Measurements from ENCODE around the gene OR5B12.

OR5B12 gene

GRCh38 chr11:58394195-58394594 lies 47.8 kb downstream of the OR5B12 start:
- no peak overlapping the region for H3K27ac ChIP-seq
- H3K9ac ChIP-seq (ENCODE audit: insufficient read length), result no peak overlapping the region
- H3K36me3 ChIP-seq (ENCODE audit: insufficient read depth, low read length), result no peaks in the 10 kb centered on the region
- DNase-seq (ENCODE audit: low read depth, low spot score), result no peak
- no peaks in the 10 kb centered on the region for H3K9me3 ChIP-seq (ENCODE audit: low read depth, low read length)
- TF ChIP-seq POLR2AphosphoS5 (IDR thresholded peaks at IDR 0.05; ENCODE audit: borderline replicate concordance, low read depth, low read length) (no peak), FOXP2 (optimal IDR thresholded peaks at IDR 0.05; ENCODE audit: control extremely low read depth, extremely low read length, insufficient read depth) (no peak), EZH2 (IDR thresholded peaks at IDR 0.05) (no peak)
- no peak overlapping the region for H3K4me3 ChIP-seq

GRCh38 chr11:58392746-58393145 lies 49.3 kb downstream of the OR5B12 start:
- TF ChIP-seq FOXP2 (optimal IDR thresholded peaks at IDR 0.05; ENCODE audit: control extremely low read depth, extremely low read length, insufficient read depth) (no peak), EZH2 (IDR thresholded peaks at IDR 0.05) (no peak), POLR2AphosphoS5 (IDR thresholded peaks at IDR 0.05; ENCODE audit: borderline replicate concordance, low read depth, low read length) (no peak)
- Histone ChIP-seq H3K9me3 (ENCODE audit: low read depth, low read length) (no peaks in the 10 kb centered on the region), H3K27ac (no peak overlapping the region), H3K36me3 (ENCODE audit: insufficient read depth, low read length) (no peaks in the 10 kb centered on the region), H3K4me3 (no peak overlapping the region), H3K9ac (ENCODE audit: insufficient read length) (no peak overlapping the region)
- no peak for DNase-seq (ENCODE audit: low read depth, low spot score)

GRCh38 chr11:58391879-58392278 lies 50.2 kb downstream of the OR5B12 start:
- H3K9ac ChIP-seq (ENCODE audit: insufficient read length), result no peak overlapping the region
- H3K27ac ChIP-seq, result no peak overlapping the region
- no peaks in the 10 kb centered on the region for H3K36me3 ChIP-seq (ENCODE audit: insufficient read depth, low read length)
- no peak overlapping the region for H3K4me3 ChIP-seq
- DNase-seq (ENCODE audit: low read depth, low spot score), result no peak
- H3K9me3 ChIP-seq (ENCODE audit: low read depth, low read length), result no peaks in the 10 kb centered on the region
- no peak for TF ChIP-seq POLR2AphosphoS5 (IDR thresholded peaks at IDR 0.05; ENCODE audit: borderline replicate concordance, low read depth, low read length)

- Histone ChIP-seq H3K9ac (ENCODE audit: insufficient read length) (no peak overlapping the region), H3K36me3 (ENCODE audit: insufficient read depth, low read length) (no peaks in the 10 kb centered on the region), H3K9me3 (ENCODE audit: low read depth, low read length) (no peaks in the 10 kb centered on the region), H3K4me3 (no peak overlapping the region), H3K27ac (no peak overlapping the region)
- DNase-seq (ENCODE audit: low read depth, low spot score), result no peak
- no peak for TF ChIP-seq POLR2AphosphoS5 (IDR thresholded peaks at IDR 0.05; ENCODE audit: borderline replicate concordance, low read depth, low read length)
- no peak for TF ChIP-seq FOXP2 (optimal IDR thresholded peaks at IDR 0.05; ENCODE audit: control extremely low read depth, extremely low read length, insufficient read depth)
- TF ChIP-seq EZH2 (IDR thresholded peaks at IDR 0.05), result no peak
Observed at GRCh38 chr11:58390551-58391063, 51.4 kb downstream of the OR5B12 start.

Data from SK-N-MC (cell line).